PC-3 (cell line): ENCODE data around the gene CDK5RAP2. TPM values are rescaled to one million over a fixed set of nuclear protein-coding genes. Genes with fewer than 3 reads are reported as not detected.

Experiments
- ATAC-seq: fragments of 200-7000 bp; cut with Tn5 transposase; 2 replicates; pipeline ENCODE4 v1.9.1; 2020; ENCODE audit warnings: mild to moderate bottlenecking, moderate library complexity
- BruUV-seq: library from RNA; stranded (reverse); fragments of 400-500 nt; replicated peaks from 2 replicates; lab custom pipeline; 2021; lab: Mats Ljungman, UMichigan
- CTCF ChIA-PET: fragments of 300-600 bp; sonication (Branson Sonifier 250); formaldehyde crosslinking; loops from one replicate; lab custom pipeline; 2022; ENCODE audit warnings: antibody characterized with exemption; lab: Charles Lee
- POLR2A ChIA-PET: fragments of 300-600 bp; sonication (Branson Sonifier 250); formaldehyde crosslinking; loops from one replicate; lab custom pipeline; 2022; ENCODE audit warnings: antibody characterized with exemption; ENCODE audit not compliant: unreplicated experiment; lab: Charles Lee
- DNase-seq: peaks from one replicate; pipeline ENCODE4 v3.0.0-alpha.2; 2015
- H2AFZ ChIP-seq: fragments of 300-600 bp; sonication (generic); 2 replicates; pipeline ENCODE4 v1.6.0; 2016; ENCODE audit warnings: antibody characterized with exemption, low read length
- H3F3A ChIP-seq: fragments of 300-600 bp; sonication (generic); one replicate; pipeline ENCODE4 v1.6.0; 2017; ENCODE audit warnings: antibody characterized with exemption, low read length, control low read depth, mild to moderate bottlenecking; ENCODE audit not compliant: unreplicated experiment
- H3K27ac ChIP-seq: fragments of 300-600 bp; sonication (generic); 2 replicates; pipeline ENCODE4 v1.5.1; 2016; ENCODE audit warnings: mild to moderate bottlenecking, low read length
- H3K27me3 ChIP-seq: fragments of 300-600 bp; sonication (generic); 2 replicates; pipeline ENCODE4 v1.6.1; 2016; ENCODE audit warnings: low read length, mixed read lengths
- H3K36me3 ChIP-seq: fragments of 300-600 bp; sonication (generic); 2 replicates; pipeline ENCODE4 v1.6.1; 2016; ENCODE audit warnings: low read depth, mixed run types, low read length, mixed read lengths
- H3K4me1 ChIP-seq: fragments of 300-600 bp; sonication (generic); 2 replicates; pipeline ENCODE4 v1.5.1; 2016; ENCODE audit warnings: low read length; ENCODE audit not compliant: insufficient read depth
- H3K4me2 ChIP-seq: fragments of 300-600 bp; sonication (generic); 2 replicates; pipeline ENCODE4 v1.6.0; 2016; ENCODE audit warnings: low read length
- H3K4me3 ChIP-seq: fragments of 300-600 bp; sonication (generic); 2 replicates; pipeline ENCODE4 v1.5.1; 2016; ENCODE audit warnings: mild to moderate bottlenecking, low read length, mixed read lengths
- H3K79me2 ChIP-seq: fragments of 300-600 bp; sonication (generic); 2 replicates; pipeline ENCODE4 v1.6.1; 2017; ENCODE audit warnings: low read length, mixed read lengths
- H3K9ac ChIP-seq: fragments of 300-600 bp; sonication (generic); 2 replicates; pipeline ENCODE4 v1.6.0; 2016; ENCODE audit warnings: mild to moderate bottlenecking, low read length
- H3K9me2 ChIP-seq: fragments of 300-600 bp; sonication (generic); replicated peaks from 2 replicates; pipeline ENCODE4 v1.6.1; 2016; ENCODE audit warnings: mixed run types, low read length, mixed read lengths
- H3K9me3 ChIP-seq: fragments of 300-600 bp; sonication (generic); 2 replicates; pipeline ENCODE4 v1.6.1; 2016; ENCODE audit warnings: low read length, mixed read lengths
- H4K20me1 ChIP-seq: fragments of 300-600 bp; sonication (generic); 2 replicates; pipeline ENCODE4 v1.6.1; 2016; ENCODE audit warnings: low read length, mixed read lengths
- EZH2 ChIP-seq: fragments of 300-600 bp; sonication (generic); IDR thresholded peaks from one replicate; pipeline ENCODE4 v1.6.1; 2017; ENCODE audit warnings: antibody characterized with exemption, mild to moderate bottlenecking, low read length; ENCODE audit not compliant: unreplicated experiment
- EZH2phosphoT487 ChIP-seq: fragments of 300-600 bp; sonication (generic); IDR thresholded peaks from 2 replicates; pipeline ENCODE4 v1.6.1; 2018; ENCODE audit warnings: mild to moderate bottlenecking, antibody characterized with exemption, low read length, borderline replicate concordance
- intact Hi-C: fragments of 100-400 bp; cut with micrococcal nuclease; formaldehyde crosslinking; loops from 2 replicates; pipeline ENCODE4 v1.9.0; 2023
- total RNA-seq: library from RNA; depleted of rRNA; stranded (reverse); fragments of >200 nt; gene quantifications from 2 replicates; pipeline ENCODE4 v1.2.3, GENCODE V29; 2014
- TF ChIP-seq, protein P1 (sequence below): fragments of 300-600 bp; sonication (generic); conservative IDR thresholded peaks from 2 replicates; pipeline ENCODE4 v1.5.1; 2017; ENCODE audit warnings: antibody characterized with exemption, low read depth, mild to moderate bottlenecking, low read length

The CDK5RAP2 gene
- total RNA-seq, 1 experiment from 2014 or later: 37.4 TPM

GRCh38 chr9:120384925-120385272 is 195.1 kb downstream of the CDK5RAP2 start:
- ChIA-PET CTCF (no interaction called here), POLR2A (no interaction called here)
- H3K4me2 ChIP-seq: no peak overlapping the region
- H3K4me3 ChIP-seq: no peak overlapping the region
- H3K9ac ChIP-seq: no peak overlapping the region
- H3K27me3 ChIP-seq: no peaks in the 10 kb centered on the region
- H3K36me3 ChIP-seq: no peaks in the 10 kb centered on the region
- no peaks in the 10 kb centered on the region for H4K20me1 ChIP-seq
- ATAC-seq (no peak), DNase-seq (no peak)
- H3K4me1 ChIP-seq: 0 out of 2 replicates have a peak, but pooled peaks cover 4% of the 10 kb centered on the region
- H3K27ac ChIP-seq: no peak overlapping the region
- no TSS peak for BruUV-seq
- H3F3A ChIP-seq: no peaks in the 10 kb centered on the region
- H3K9me3 ChIP-seq: no peaks in the 10 kb centered on the region
- no peaks in the 10 kb centered on the region for H3K79me2 ChIP-seq
- no peaks in the 10 kb centered on the region for H3K9me2 ChIP-seq
- TF ChIP-seq EZH2 (no peak), EZH2phosphoT487 (no peak)
- TF ChIP-seq, protein P1, sequence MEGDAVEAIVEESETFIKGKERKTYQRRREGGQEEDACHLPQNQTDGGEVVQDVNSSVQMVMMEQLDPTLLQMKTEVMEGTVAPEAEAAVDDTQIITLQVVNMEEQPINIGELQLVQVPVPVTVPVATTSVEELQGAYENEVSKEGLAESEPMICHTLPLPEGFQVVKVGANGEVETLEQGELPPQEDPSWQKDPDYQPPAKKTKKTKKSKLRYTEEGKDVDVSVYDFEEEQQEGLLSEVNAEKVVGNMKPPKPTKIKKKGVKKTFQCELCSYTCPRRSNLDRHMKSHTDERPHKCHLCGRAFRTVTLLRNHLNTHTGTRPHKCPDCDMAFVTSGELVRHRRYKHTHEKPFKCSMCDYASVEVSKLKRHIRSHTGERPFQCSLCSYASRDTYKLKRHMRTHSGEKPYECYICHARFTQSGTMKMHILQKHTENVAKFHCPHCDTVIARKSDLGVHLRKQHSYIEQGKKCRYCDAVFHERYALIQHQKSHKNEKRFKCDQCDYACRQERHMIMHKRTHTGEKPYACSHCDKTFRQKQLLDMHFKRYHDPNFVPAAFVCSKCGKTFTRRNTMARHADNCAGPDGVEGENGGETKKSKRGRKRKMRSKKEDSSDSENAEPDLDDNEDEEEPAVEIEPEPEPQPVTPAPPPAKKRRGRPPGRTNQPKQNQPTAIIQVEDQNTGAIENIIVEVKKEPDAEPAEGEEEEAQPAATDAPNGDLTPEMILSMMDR: no peak
- H2AFZ ChIP-seq: no peak overlapping the region
- intact Hi-C loops: no loop called here

GRCh38 chr9:120383999-120384924 is 195.7 kb downstream of the CDK5RAP2 start:
- ChIA-PET CTCF (no interaction called here), POLR2A (no interaction called here)
- DNase-seq (no peak), ATAC-seq (no peak)
- H3K79me2 ChIP-seq: no peaks in the 10 kb centered on the region
- H3K4me2 ChIP-seq: no peak overlapping the region
- TF ChIP-seq EZH2phosphoT487: no peak
- TF ChIP-seq, protein P1: no peak
- no peak for TF ChIP-seq EZH2
- no peak overlapping the region for H3K4me3 ChIP-seq
- no peak overlapping the region for H2AFZ ChIP-seq
- no peaks in the 10 kb centered on the region for H3K9me3 ChIP-seq
- H3K36me3 ChIP-seq: no peaks in the 10 kb centered on the region
- no peak overlapping the region for H3K27ac ChIP-seq
- no peaks in the 10 kb centered on the region for H3K9me2 ChIP-seq
- BruUV-seq: no TSS peak
- H4K20me1 ChIP-seq: no peaks in the 10 kb centered on the region
- 0 out of 2 replicates have a peak, but pooled peaks cover 4% of the 10 kb centered on the region for H3K4me1 ChIP-seq
- no peaks in the 10 kb centered on the region for H3K27me3 ChIP-seq
- no peak overlapping the region for H3K9ac ChIP-seq
- no peaks in the 10 kb centered on the region for H3F3A ChIP-seq
- intact Hi-C loops: no loop called here

- no peaks in the 10 kb centered on the region for H4K20me1 ChIP-seq
- ChIA-PET POLR2A (no interaction called here), CTCF (no interaction called here)
- BruUV-seq: no TSS peak
- H3K4me2 ChIP-seq: no peak overlapping the region
- no peak overlapping the region for H3K4me3 ChIP-seq
- intact Hi-C loops: no loop called here
- H3K27ac ChIP-seq: no peak overlapping the region
- TF ChIP-seq EZH2phosphoT487: no peak
- TF ChIP-seq, protein P1: no peak
- TF ChIP-seq EZH2: no peak
- no peak overlapping the region for H2AFZ ChIP-seq
- H3K9ac ChIP-seq: no peak overlapping the region
- no peak for DNase-seq
- H3K36me3 ChIP-seq: no peaks in the 10 kb centered on the region
- H3K9me2 ChIP-seq: no peaks in the 10 kb centered on the region
- H3K9me3 ChIP-seq: no peaks in the 10 kb centered on the region
- H3K79me2 ChIP-seq: no peaks in the 10 kb centered on the region
- ATAC-seq: no peak
- H3F3A ChIP-seq: no peaks in the 10 kb centered on the region
- no peaks in the 10 kb centered on the region for H3K27me3 ChIP-seq
- 0 out of 2 replicates have a peak, but pooled peaks cover 4% of the 10 kb centered on the region for H3K4me1 ChIP-seq
Observed at GRCh38 chr9:120383611-120383998, 196.4 kb downstream of the CDK5RAP2 start.
